ENCODE results near the gene AGT.
"Not testable (repeated sequence)": the region's sequence is repeated elsewhere in the genome, so short reads cannot be mapped to it uniquely, and the experiment has no call there.

Gene AGT

DNA sequence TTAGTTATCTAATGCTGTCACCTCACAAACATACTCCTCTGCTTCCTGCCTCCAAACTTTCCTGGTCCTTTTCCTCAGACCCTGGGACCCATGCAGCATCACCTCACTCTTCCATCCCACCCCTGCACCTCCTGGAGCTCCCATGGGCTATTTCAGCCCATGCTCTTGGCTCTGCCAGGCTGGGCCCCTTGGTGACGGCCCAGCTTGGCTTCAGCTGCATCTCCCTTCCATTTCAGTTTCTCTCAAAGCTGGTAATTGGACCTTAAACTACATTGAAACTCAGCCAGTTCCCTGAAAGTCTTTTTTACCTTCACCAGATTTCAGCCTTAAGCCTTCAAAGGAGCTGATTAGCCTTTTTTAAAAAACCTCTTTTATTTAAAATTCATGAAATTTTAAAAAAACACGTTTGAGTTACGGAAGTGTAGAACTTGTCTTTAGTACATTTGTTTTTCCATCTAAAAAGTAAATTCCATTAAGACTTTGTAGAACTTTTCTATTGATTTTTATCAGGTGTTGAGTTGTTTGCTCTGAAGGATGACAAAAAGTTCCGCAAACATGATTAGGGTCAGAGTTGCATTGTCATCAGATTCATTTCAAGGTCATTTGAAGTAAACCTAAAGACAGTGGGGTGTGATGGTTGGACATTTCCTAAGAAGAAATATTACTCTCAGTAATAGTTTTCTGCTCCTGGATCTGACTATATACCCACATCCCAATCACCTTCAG is 33.5 kb downstream of the AGT start:
- H3K9ac ChIP-seq (ENCODE audit: low read depth, low read length), result no peak overlapping the region
- H3K4me1 ChIP-seq (ENCODE audit: insufficient read depth, low read length), result no peaks in the 10 kb centered on the region
- peaks cover 17% of the 10 kb centered on the region for H3K36me3 ChIP-seq (ENCODE audit: insufficient read depth, low read length)
- H3K9me3 ChIP-seq (ENCODE audit: control insufficient read depth, insufficient read depth, low read length), result no peaks in the 10 kb centered on the region

DNA sequence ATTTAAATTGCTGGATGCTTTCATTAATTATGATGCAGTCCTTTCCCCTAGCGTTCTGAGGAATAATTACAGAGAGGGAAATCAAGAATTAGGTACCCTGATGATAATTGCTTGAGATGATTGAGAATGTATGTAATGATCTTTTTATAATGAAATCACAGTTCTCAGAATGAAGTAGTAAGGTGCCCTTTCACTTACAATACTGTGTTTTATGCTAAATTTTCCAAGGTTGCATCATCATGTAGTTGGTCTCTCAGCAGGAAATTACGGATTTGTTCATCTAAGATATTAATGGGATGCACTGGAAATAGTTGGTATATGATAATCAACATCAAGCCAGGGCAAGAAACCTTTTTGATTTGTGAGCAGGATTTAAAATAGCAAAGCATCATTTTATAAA is 34.1 kb downstream of the AGT start:
- no peak overlapping the region for H3K9ac ChIP-seq (ENCODE audit: low read depth, low read length)
- H3K36me3 ChIP-seq (ENCODE audit: insufficient read depth, low read length), result peaks cover 12% of the 10 kb centered on the region
- no peaks in the 10 kb centered on the region for H3K9me3 ChIP-seq (ENCODE audit: control insufficient read depth, insufficient read depth, low read length)
- no peaks in the 10 kb centered on the region for H3K4me1 ChIP-seq (ENCODE audit: insufficient read depth, low read length)

DNA sequence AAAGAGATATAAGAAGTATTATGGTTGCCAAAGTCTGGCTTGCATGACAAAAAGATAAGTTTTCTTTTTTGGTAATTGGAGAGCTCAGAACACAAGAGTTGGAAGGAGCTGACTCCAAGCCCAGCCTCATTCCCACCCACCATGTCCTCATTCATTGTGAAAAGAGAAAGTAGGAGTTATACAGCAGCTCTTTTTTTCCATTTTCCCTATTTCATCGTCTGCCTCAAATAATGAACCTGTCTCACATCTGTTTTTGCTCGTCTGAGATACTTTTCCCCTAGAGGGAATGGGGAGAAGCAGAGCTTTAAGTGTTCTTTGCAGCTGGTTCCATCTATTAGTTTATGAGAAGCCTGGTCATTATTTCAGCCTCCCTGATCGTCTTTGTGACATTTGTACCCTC is 34.7 kb downstream of the AGT start:
- H3K9ac ChIP-seq (ENCODE audit: low read depth, low read length), result no peak overlapping the region
- H3K9me3 ChIP-seq (ENCODE audit: control insufficient read depth, insufficient read depth, low read length), result no peaks in the 10 kb centered on the region
- peaks cover 11% of the 10 kb centered on the region; the same call in 1 of the 2 replicates for H3K36me3 ChIP-seq (ENCODE audit: insufficient read depth, low read length)
- H3K4me1 ChIP-seq (ENCODE audit: insufficient read depth, low read length), result no peaks in the 10 kb centered on the region

DNA sequence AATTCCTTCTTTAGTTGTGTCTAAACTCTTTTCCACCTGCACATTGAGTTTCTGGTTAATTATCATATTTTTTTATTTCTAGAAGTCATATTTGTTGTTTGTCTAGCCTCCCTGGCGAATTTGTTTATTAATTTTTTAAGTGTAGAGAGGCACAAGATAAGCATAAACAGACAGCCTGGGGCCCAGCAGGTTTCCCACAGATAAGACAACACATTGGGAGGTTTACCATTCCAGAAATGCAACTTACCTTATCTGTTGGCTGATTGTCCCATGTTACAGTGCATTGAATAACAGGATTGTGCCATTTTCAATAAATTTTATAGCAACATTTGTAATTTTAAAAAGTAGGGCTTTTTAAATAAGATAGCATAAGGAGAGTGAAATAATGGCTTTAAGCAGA is 36.7 kb downstream of the AGT start:
- no peak overlapping the region for H3K9ac ChIP-seq (ENCODE audit: low read depth, low read length)
- no peaks in the 10 kb centered on the region for H3K4me1 ChIP-seq (ENCODE audit: insufficient read depth, low read length)
- no peaks in the 10 kb centered on the region for H3K9me3 ChIP-seq (ENCODE audit: control insufficient read depth, insufficient read depth, low read length)
- H3K36me3 ChIP-seq (ENCODE audit: insufficient read depth, low read length), result peaks cover 6% of the 10 kb centered on the region; the same call in 1 of the 2 replicates

DNA sequence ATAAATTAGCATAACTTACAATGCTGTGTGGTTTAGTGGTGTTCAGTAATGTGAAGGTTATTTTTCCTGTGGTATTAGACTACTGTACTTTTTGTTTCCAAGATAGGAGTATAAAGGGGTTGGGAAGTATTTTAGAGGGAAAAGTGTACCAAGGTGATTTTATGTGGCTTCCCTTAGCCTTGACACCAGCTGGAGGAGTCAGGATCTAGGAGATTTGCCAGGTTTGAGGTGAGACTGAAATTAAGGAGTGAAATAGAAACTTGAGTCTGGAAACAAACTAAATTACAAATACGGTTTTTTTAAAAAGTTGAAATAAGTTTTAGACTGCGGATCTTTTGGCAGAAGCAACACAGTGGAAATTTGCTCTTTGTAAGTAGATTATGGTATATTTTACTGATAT is 39.3 kb downstream of the AGT start:
- Histone ChIP-seq H3K4me1 (ENCODE audit: insufficient read depth, low read length) (no peaks in the 10 kb centered on the region), H3K9me3 (ENCODE audit: control insufficient read depth, insufficient read depth, low read length) (no peaks in the 10 kb centered on the region), H3K9ac (ENCODE audit: low read depth, low read length) (no peak overlapping the region), H3K36me3 (ENCODE audit: insufficient read depth, low read length) (peaks cover 10% of the 10 kb centered on the region; the same call in 1 of the 2 replicates)

DNA sequence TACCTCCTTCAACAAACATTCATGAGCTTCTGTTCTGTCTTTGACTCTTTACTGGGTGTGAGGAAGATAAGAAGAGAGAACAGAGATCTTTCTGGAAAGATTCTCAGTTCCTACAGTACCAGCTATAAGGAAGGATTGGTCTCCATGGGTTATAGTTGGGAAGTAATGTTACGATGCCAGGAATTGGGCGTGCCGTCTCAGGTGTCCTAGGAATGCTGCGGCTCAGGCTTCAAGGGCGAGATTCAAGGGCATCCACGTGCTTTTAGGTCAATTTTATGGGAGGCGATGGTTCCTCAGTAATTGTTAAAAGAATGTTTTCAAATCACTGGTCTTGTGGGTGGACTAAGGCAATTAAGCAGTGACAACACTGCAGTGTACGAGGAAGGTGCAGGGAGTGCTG is 44.4 kb downstream of the AGT start:
- peaks cover 7% of the 10 kb centered on the region for H3K36me3 ChIP-seq (ENCODE audit: insufficient read depth, low read length)
- H3K4me1 ChIP-seq (ENCODE audit: insufficient read depth, low read length), result no peaks in the 10 kb centered on the region
- no peaks in the 10 kb centered on the region for H3K9me3 ChIP-seq (ENCODE audit: control insufficient read depth, insufficient read depth, low read length)
- H3K9ac ChIP-seq (ENCODE audit: low read depth, low read length), result no peak overlapping the region

DNA sequence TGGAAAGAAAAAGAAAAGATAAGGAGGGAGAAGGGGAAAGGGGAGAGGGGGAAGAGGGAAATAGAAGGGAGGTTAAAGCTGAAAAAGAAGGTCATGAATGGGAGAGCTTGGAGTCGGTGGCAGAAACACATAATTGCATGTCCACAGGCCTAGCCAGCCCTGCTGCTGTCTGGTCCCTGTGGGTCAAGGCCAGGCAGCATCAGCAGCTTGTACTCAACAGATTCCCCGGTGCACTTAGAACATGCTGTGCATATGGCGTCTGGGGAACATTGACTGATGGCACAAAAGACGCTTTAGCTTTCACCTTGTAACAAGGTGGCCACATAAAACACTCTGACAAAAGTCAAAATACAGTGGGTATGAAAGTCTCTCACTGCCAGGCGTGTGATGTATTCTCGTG is 45.7 kb downstream of the AGT start:
- H3K4me1 ChIP-seq (ENCODE audit: insufficient read depth, low read length), result no peaks in the 10 kb centered on the region
- H3K9me3 ChIP-seq (ENCODE audit: control insufficient read depth, insufficient read depth, low read length), result no peaks in the 10 kb centered on the region
- peaks cover 7% of the 10 kb centered on the region for H3K36me3 ChIP-seq (ENCODE audit: insufficient read depth, low read length)
- H3K9ac ChIP-seq (ENCODE audit: low read depth, low read length), result no peak overlapping the region

DNA sequence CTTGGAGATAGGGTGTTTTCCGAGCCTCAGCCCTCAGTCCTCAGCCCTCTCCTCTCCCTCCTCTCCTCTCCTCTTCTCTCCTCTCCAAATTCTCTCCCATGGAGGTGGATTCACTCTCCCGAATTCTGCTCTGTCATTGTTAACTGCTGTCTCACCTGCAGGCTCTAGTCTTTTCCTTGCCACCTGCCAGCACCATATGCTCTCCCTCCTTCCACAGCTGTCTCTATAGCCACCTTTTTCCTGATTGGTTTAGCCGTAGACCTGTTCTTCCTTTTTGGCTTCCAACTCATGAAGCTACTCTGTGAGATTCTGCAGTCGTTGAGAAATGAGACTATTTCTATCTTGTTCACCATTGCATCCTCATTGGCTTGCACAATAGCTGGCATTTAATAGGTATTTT is 51.9 kb downstream of the AGT start:
- peaks cover 6% of the 10 kb centered on the region for H3K36me3 ChIP-seq (ENCODE audit: insufficient read depth, low read length)
- H3K4me1 ChIP-seq (ENCODE audit: insufficient read depth, low read length), result no peaks in the 10 kb centered on the region
- no peaks in the 10 kb centered on the region for H3K9me3 ChIP-seq (ENCODE audit: control insufficient read depth, insufficient read depth, low read length)
- no peak overlapping the region for H3K9ac ChIP-seq (ENCODE audit: low read depth, low read length)

DNA sequence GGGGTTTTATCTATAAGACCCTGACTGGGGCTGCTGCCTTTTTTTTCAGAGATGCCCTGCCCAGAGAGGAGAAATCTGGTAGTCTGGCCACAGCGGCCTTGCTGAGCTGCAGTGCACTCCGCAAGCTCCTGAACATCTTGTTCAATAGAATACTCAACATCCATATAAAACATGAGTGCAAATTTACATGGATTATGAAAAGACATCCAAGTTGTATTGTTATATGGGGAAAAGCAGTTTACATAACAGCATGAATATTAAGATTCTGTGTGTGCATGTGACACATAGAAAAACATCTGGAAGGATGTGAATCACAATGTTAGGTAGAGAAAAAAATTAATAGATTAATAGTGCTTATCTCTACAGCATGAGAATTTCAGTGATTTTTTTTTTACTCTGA is 55.2 kb downstream of the AGT start:
- no peaks in the 10 kb centered on the region for H3K9me3 ChIP-seq (ENCODE audit: control insufficient read depth, insufficient read depth, low read length)
- peaks cover 3% of the 10 kb centered on the region; the same call in 1 of the 2 replicates for H3K36me3 ChIP-seq (ENCODE audit: insufficient read depth, low read length)
- H3K4me1 ChIP-seq (ENCODE audit: insufficient read depth, low read length), result no peaks in the 10 kb centered on the region
- no peak overlapping the region for H3K9ac ChIP-seq (ENCODE audit: low read depth, low read length)

DNA sequence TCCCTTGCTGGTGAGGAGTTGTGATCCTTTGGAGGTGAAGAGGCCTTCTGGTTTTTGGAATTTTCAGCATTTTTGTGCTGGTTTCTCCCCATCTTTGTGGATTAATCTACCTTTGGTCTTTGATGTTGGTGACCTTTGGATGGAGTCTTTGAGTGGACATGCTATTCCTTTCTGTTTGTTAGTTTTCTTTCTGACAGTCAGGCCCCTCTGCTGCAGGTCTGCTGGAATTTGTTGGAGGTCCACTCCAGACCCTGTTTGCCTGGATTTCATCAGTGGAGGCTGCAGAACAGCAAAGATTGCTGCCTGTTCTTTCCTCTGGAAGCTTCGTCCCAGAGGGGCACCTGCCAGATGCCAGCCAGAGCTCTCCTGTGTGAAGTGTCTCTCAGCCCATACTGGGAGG is 55.8 kb downstream of the AGT start:
- H3K9ac ChIP-seq (ENCODE audit: low read depth, low read length); H3K36me3 ChIP-seq (ENCODE audit: insufficient read depth, low read length); H3K9me3 ChIP-seq (ENCODE audit: control insufficient read depth, insufficient read depth, low read length); H3K4me1 ChIP-seq (ENCODE audit: insufficient read depth, low read length): not testable (repeated sequence)

DNA sequence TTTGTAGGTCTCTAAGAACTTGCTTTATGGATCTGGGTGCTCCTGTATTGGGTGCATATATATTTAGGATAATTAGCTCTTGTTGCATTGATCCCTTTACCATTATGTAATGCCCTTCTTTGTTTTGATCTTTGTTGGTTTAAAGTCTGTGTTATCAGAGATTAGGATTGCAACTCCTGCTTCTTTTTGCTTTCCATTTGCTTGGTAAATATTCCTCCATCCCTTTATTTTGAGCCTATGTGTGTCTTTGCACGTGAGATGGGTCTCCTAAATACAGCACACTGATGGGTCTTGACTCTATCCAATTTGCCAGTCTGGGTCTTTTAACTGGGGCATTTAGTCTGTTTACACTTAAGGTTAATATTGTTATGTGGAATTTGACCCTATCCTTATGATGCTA is 57.2 kb downstream of the AGT start:
- H3K9ac ChIP-seq (ENCODE audit: low read depth, low read length); H3K36me3 ChIP-seq (ENCODE audit: insufficient read depth, low read length); H3K4me1 ChIP-seq (ENCODE audit: insufficient read depth, low read length); H3K9me3 ChIP-seq (ENCODE audit: control insufficient read depth, insufficient read depth, low read length): not testable (repeated sequence)

Measured in ES-I3 (cell line).